Neural cell (in vitro differentiated cells): ENCODE results near the gene PEX11B.

Experiments used
- EZH2 ChIP-seq: fragments of 200-600, 300-800 bp; shearing (Covaris generic), sonication (generic); IDR thresholded peaks from 2 replicates; pipeline ENCODE4 v1.6.1; 2014; ENCODE audit warnings: antibody characterized with exemption, low read length, borderline replicate concordance, mild to moderate bottlenecking; ENCODE audit not compliant: insufficient read depth, poor library complexity, severe bottlenecking
- POLR2AphosphoS5 ChIP-seq: IDR thresholded peaks from 2 replicates; pipeline ENCODE4 v1.6.1; 2012
- SMC3 ChIP-seq: fragments of 450-650 bp; conservative IDR thresholded peaks from 2 replicates; pipeline ENCODE4 v1.6.1; 2014; ENCODE audit warnings: antibody characterized with exemption, mild to moderate bottlenecking, moderate library complexity; ENCODE audit not compliant: poor library complexity
- TF ChIP-seq, protein P1 (sequence below): IDR thresholded peaks from 2 replicates; pipeline ENCODE4 v1.6.1; 2012; ENCODE audit warnings: borderline replicate concordance
- TF ChIP-seq, protein P2 (sequence below): fragments of 450-650 bp; IDR thresholded peaks from 2 replicates; pipeline ENCODE4 v1.5.1; 2014; ENCODE audit warnings: antibody characterized with exemption, mild to moderate bottlenecking, moderate library complexity; ENCODE audit not compliant: poor library complexity, severe bottlenecking

DNA sequence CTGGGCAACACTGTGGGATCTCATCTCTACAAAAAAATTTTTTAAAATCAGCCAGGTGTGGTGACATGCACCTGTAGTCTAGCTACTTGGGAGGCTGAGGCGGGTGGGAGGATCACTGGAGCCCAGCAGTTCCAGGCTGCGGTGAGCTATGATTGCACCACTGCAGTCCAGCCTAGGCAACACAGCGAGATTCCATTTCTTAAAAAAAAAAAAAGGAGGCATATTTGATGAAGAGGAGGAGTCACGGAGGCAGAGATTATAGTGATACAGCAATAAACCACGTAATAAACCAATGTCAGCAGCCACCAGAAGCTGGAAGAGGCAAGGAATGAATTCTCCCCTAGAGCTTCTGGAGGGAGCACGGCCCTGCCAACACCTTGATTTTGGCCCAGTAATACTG, 35.3 kb upstream of the PEX11B start:
- TF ChIP-seq, protein P1, sequence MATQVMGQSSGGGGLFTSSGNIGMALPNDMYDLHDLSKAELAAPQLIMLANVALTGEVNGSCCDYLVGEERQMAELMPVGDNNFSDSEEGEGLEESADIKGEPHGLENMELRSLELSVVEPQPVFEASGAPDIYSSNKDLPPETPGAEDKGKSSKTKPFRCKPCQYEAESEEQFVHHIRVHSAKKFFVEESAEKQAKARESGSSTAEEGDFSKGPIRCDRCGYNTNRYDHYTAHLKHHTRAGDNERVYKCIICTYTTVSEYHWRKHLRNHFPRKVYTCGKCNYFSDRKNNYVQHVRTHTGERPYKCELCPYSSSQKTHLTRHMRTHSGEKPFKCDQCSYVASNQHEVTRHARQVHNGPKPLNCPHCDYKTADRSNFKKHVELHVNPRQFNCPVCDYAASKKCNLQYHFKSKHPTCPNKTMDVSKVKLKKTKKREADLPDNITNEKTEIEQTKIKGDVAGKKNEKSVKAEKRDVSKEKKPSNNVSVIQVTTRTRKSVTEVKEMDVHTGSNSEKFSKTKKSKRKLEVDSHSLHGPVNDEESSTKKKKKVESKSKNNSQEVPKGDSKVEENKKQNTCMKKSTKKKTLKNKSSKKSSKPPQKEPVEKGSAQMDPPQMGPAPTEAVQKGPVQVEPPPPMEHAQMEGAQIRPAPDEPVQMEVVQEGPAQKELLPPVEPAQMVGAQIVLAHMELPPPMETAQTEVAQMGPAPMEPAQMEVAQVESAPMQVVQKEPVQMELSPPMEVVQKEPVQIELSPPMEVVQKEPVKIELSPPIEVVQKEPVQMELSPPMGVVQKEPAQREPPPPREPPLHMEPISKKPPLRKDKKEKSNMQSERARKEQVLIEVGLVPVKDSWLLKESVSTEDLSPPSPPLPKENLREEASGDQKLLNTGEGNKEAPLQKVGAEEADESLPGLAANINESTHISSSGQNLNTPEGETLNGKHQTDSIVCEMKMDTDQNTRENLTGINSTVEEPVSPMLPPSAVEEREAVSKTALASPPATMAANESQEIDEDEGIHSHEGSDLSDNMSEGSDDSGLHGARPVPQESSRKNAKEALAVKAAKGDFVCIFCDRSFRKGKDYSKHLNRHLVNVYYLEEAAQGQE, result no peak
- TF ChIP-seq EZH2, result no peak
- TF ChIP-seq POLR2AphosphoS5, result no peak
- TF ChIP-seq, protein P2, sequence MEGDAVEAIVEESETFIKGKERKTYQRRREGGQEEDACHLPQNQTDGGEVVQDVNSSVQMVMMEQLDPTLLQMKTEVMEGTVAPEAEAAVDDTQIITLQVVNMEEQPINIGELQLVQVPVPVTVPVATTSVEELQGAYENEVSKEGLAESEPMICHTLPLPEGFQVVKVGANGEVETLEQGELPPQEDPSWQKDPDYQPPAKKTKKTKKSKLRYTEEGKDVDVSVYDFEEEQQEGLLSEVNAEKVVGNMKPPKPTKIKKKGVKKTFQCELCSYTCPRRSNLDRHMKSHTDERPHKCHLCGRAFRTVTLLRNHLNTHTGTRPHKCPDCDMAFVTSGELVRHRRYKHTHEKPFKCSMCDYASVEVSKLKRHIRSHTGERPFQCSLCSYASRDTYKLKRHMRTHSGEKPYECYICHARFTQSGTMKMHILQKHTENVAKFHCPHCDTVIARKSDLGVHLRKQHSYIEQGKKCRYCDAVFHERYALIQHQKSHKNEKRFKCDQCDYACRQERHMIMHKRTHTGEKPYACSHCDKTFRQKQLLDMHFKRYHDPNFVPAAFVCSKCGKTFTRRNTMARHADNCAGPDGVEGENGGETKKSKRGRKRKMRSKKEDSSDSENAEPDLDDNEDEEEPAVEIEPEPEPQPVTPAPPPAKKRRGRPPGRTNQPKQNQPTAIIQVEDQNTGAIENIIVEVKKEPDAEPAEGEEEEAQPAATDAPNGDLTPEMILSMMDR, result no peak
- TF ChIP-seq SMC3, result no peak
